ENCODE measurements around the gene EPC2. TPM values are rescaled to one million over a fixed set of nuclear protein-coding genes. Genes with fewer than 3 reads are reported as not detected.

The EPC2 gene
- total and polyA plus RNA-seq, 2 of the 8 experiments (the other 6 are each of a cell fraction or from before 2014, with no cell fraction given), result 16.1 to 25.7 TPM

- no peak for TF ChIP-seq FOSL1 (IDR thresholded peaks at IDR 0.05; ENCODE audit: insufficient read depth, low read depth, low read length)
Measured at GRCh38 chr2:148701039-148701438, 56.5 kb downstream of the EPC2 start (continued).

- Histone ChIP-seq H3K27ac (ENCODE audit: low read depth, low read length) (no peak overlapping the region), H3K79me1 (ENCODE audit: low read depth, low read length) (no peaks in the 10 kb centered on the region), H3K36me3 (ENCODE audit: control insufficient read depth in 2 of 4, insufficient read depth in 4 of 4, low read length in 3 of 4) (peaks cover 0 to 15% (median 6%) of the 10 kb centered on the region in 4 experiments; a peak in 5 of 8 replicates), H2BK120ac (replicated peaks; ENCODE audit: low read depth, low read length) (no peak overlapping the region), H3K27me3 (replicated peaks in 1 of 4; ENCODE audit: control insufficient read depth in 3 of 4, extremely low read depth in 1 of 4, insufficient read depth in 3 of 4, low read length in 3 of 4) (no peaks in the 10 kb centered on the region), H3K18ac (ENCODE audit: extremely low read depth, low read length) (no peak overlapping the region), H2BK5ac (ENCODE audit: low read depth, low read length) (no peak overlapping the region), H4K20me1 (replicated peaks in 1 of 2; ENCODE audit: control insufficient read depth in 1 of 2, insufficient read depth in 2 of 2, low read length in 2 of 2) (no peaks in the 10 kb centered on the region), H3K4me3 (ENCODE audit: extremely low read depth in 1 of 4, insufficient read depth in 2 of 4, low read depth in 3 of 4, low read length in 4 of 4) (no peak overlapping the region), H3K4ac (replicated peaks; ENCODE audit: insufficient read length, low read depth, low read length) (no peak overlapping the region), H3K23me2 (ENCODE audit: low read depth, low read length) (no peaks in the 10 kb centered on the region), H3K14ac (ENCODE audit: insufficient read length) (no peak overlapping the region), H3K9me3 (ENCODE audit: insufficient read depth in 2 of 2, low read depth in 1 of 2, low read length in 1 of 2) (peaks cover 7 to 16% of the 10 kb centered on the region in 2 experiments; a peak in 2 of 4 replicates), H4K5ac (ENCODE audit: insufficient read length, low read depth, low read length) (no peak overlapping the region), H4K91ac (replicated peaks; ENCODE audit: insufficient read length, low read length) (no peak overlapping the region), H4K8ac (ENCODE audit: extremely low read depth, insufficient read depth, low read length) (no peak overlapping the region), H3K9ac (replicated peaks in 1 of 4; ENCODE audit: extremely low read depth in 1 of 4, low read depth in 3 of 4, low read length in 3 of 4) (no peak overlapping the region), H2AK5ac (ENCODE audit: low read depth, low read length) (no peak overlapping the region), H2AFZ (ENCODE audit: low read length) (no peak overlapping the region), H2BK12ac (ENCODE audit: low read depth, low read length) (no peak overlapping the region), H3K4me1 (replicated peaks in 1 of 4; ENCODE audit: control insufficient read depth in 3 of 4, insufficient read depth in 4 of 4, low read length in 3 of 4) (no peaks in the 10 kb centered on the region), H2BK15ac (ENCODE audit: low read length) (no peak overlapping the region), H3K23ac (ENCODE audit: insufficient read length) (no peak overlapping the region), H3K4me2 (ENCODE audit: insufficient read depth in 1 of 2, low read depth in 2 of 2, low read length in 2 of 2) (no peak overlapping the region), H3K79me2 (ENCODE audit: control insufficient read depth in 1 of 2, insufficient read depth in 2 of 2, low read length in 2 of 2) (peaks cover 0 to 68% of the 10 kb centered on the region in 2 experiments; a peak in 2 of 4 replicates), H2BK20ac (ENCODE audit: low read length) (no peak overlapping the region), H3K56ac (replicated peaks; ENCODE audit: insufficient read length, low read depth, low read length) (no peak overlapping the region)
- DNase-seq (ENCODE audit: low read depth in 1 of 2, low spot score in 2 of 2) (no peak), FAIRE-seq (no peak)
- CTCF ChIA-PET (ENCODE audit: partially characterized antibody), result interaction anchor here (0.8 to 1.2 kb wide), 2 partner anchors 10 to 18 kb away, joined by 3 to 5 read pairs; no protein-coding TSS in a partner anchor
- TF ChIP-seq POLR2AphosphoS5 (IDR thresholded peaks at IDR 0.05; ENCODE audit: low read depth, low read length), result no peak
- no peak for TF ChIP-seq JUN (IDR thresholded peaks at IDR 0.05; ENCODE audit: low read depth, low read length)
- TF ChIP-seq E2F6 (IDR thresholded peaks at IDR 0.05), result no peak
- TF ChIP-seq HDAC6 (IDR thresholded peaks at IDR 0.05; ENCODE audit: low read depth, low read length), result no peak
- TF ChIP-seq TAF1 (IDR thresholded peaks at IDR 0.05; ENCODE audit: low read depth, low read length), result no peak
- no peak for TF ChIP-seq JUND (IDR thresholded peaks at IDR 0.05; ENCODE audit: low read length)
- POLR2A ChIA-PET (ENCODE audit: partially characterized antibody), result no interaction called here
Measured at GRCh38 chr2:148701877-148702276, 57.3 kb downstream of the EPC2 start.

Data from H1 (cell line).